Measurements from ENCODE around the gene SLC25A4. TPM values are rescaled to one million over a fixed set of nuclear protein-coding genes. Genes with fewer than 3 reads are reported as not detected.
A peak's percentile ranks its signal among the peaks of the same experiment; 100 is the strongest.

SLC25A4 gene
- total RNA-seq, 1 donor from 2014 or later: 25.4 TPM

DNA sequence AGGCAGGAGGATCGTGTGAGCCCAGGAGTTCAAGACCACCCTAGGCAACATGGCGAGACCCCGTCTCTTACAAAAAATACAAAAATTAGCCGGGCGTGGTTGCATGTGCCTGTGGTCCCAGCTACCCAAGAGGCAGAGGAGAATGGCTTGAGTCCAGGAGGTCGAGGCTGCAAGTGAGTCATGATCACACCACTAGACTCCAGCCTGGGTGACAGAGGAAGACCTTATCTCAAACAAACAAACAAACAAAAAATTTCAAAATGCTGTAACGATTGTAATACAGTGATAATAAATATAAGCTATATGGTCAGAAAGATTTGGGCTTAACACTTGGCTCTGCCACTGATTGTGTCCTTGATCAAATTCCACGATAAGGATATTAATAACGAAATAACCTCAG is 24.2 kb downstream of the SLC25A4 start:
- no peak overlapping the region for H3K4me3 Mint-ChIP-seq
- TF ChIP-seq, protein P1, sequence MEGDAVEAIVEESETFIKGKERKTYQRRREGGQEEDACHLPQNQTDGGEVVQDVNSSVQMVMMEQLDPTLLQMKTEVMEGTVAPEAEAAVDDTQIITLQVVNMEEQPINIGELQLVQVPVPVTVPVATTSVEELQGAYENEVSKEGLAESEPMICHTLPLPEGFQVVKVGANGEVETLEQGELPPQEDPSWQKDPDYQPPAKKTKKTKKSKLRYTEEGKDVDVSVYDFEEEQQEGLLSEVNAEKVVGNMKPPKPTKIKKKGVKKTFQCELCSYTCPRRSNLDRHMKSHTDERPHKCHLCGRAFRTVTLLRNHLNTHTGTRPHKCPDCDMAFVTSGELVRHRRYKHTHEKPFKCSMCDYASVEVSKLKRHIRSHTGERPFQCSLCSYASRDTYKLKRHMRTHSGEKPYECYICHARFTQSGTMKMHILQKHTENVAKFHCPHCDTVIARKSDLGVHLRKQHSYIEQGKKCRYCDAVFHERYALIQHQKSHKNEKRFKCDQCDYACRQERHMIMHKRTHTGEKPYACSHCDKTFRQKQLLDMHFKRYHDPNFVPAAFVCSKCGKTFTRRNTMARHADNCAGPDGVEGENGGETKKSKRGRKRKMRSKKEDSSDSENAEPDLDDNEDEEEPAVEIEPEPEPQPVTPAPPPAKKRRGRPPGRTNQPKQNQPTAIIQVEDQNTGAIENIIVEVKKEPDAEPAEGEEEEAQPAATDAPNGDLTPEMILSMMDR (IDR thresholded peaks at IDR 0.05; ENCODE audit: unreplicated experiment): no peak
- H3K9me3 Mint-ChIP-seq: peaks cover 9% of the 10 kb centered on the region
- peaks cover 33% of the 10 kb centered on the region for H3K36me3 Mint-ChIP-seq
- no peaks in the 10 kb centered on the region for H3K27me3 Mint-ChIP-seq (ENCODE audit: low read depth)
- DNase-seq (ENCODE audit: low spot score in 2 of 2, unreplicated experiment in 2 of 2): no peak
- H3K4me1 Mint-ChIP-seq: peaks cover 6% of the 10 kb centered on the region
- H3K27ac Mint-ChIP-seq: no peak overlapping the region

DNA sequence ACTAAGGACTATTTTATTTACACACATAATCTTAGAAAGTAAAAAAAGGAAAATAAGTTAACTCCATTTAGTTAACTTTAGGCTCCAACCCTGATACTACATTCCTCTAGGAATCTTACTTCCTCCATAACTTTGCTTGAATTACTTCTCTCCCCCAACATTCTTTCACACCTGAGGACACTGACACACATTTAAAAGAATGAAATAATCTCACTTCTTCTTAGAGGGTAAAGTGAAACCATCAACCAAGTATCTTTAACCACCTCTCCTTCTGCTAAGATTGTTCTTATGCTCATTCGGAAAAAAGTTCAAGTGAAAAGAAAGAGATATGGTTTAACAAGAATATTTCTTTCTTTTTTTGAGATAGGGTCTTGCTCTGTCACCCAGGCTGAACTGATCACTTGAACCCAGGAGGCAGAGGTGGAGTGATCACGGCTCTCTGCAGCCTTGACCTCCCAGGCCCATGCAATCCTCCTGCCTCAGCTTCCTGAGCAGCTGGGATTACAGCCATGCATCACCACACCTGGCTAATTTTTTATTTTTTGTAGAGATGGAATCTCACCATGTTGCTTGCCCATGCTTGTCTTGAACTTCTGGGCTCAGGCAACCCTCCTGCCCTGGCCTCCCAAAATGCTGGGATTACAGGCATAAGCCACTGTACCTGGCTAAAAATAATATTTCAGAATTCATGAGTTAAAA is 28.5 kb downstream of the SLC25A4 start:
- Mint-ChIP-seq H3K4me3 (no peak overlapping the region), H3K4me1 (peaks cover 3% of the 10 kb centered on the region), H3K9me3 (peaks cover 9% of the 10 kb centered on the region), H3K36me3 (peaks cover 33% of the 10 kb centered on the region), H3K27ac (no peak overlapping the region), H3K27me3 (ENCODE audit: low read depth) (no peaks in the 10 kb centered on the region)
- TF ChIP-seq, protein P1 (IDR thresholded peaks at IDR 0.05; ENCODE audit: unreplicated experiment): no peak
- no peak for DNase-seq (ENCODE audit: low spot score in 2 of 2, unreplicated experiment in 2 of 2)

DNA sequence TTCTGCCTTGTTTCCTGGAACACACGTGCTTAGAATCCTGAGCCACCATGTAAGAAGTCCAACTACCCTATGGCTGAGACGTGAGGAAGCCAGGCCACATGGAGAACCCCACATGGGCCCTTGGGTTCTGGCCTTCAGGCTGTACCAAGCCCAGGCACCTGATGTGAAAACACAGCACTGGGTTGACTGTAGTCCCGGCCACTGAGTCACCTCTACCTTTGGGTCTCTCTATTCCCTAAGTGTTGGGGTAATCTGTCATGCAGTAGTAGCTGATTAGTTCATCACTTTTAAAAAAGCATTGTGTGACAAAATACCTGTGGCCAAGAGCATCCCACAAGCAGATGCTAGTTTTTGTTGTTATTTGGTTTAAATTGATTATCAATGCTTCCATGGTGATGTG is 36.4 kb downstream of the SLC25A4 start:
- Mint-ChIP-seq H3K4me1 (peaks cover 2% of the 10 kb centered on the region), H3K9me3 (no peaks in the 10 kb centered on the region), H3K27me3 (ENCODE audit: low read depth) (no peaks in the 10 kb centered on the region), H3K27ac (no peak overlapping the region), H3K4me3 (no peak overlapping the region), H3K36me3 (peaks cover 4% of the 10 kb centered on the region)
- no peak for DNase-seq (ENCODE audit: low spot score in 2 of 2, unreplicated experiment in 2 of 2)
- TF ChIP-seq, protein P1 (IDR thresholded peaks at IDR 0.05; ENCODE audit: unreplicated experiment): no peak

DNA sequence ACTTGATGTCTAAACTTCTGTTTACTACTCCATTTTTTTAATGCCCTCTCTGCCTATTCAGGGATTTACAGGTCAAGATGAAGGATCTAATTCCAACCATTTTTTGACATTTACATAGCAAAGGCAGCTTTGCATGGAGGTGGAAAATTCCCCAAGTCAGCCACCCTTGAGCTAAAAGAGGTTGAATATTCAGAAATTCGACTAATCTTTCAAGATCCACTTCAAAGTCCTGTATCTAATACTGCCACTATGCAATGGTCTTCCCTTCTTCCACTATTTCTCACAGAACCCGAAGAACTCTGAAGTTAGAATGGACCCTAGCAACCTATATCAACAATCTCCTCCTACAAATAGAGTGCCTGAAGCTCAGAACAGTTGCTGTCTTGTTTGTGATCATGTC is 39.2 kb downstream of the SLC25A4 start:
- Mint-ChIP-seq H3K9me3 (no peaks in the 10 kb centered on the region), H3K36me3 (peaks cover 4% of the 10 kb centered on the region), H3K27ac (no peak overlapping the region), H3K27me3 (ENCODE audit: low read depth) (no peaks in the 10 kb centered on the region), H3K4me3 (no peak overlapping the region), H3K4me1 (peaks cover 5% of the 10 kb centered on the region)
- no peak for DNase-seq (ENCODE audit: low spot score in 2 of 2, unreplicated experiment in 2 of 2)
- TF ChIP-seq, protein P1 (IDR thresholded peaks at IDR 0.05; ENCODE audit: unreplicated experiment): no peak

DNA sequence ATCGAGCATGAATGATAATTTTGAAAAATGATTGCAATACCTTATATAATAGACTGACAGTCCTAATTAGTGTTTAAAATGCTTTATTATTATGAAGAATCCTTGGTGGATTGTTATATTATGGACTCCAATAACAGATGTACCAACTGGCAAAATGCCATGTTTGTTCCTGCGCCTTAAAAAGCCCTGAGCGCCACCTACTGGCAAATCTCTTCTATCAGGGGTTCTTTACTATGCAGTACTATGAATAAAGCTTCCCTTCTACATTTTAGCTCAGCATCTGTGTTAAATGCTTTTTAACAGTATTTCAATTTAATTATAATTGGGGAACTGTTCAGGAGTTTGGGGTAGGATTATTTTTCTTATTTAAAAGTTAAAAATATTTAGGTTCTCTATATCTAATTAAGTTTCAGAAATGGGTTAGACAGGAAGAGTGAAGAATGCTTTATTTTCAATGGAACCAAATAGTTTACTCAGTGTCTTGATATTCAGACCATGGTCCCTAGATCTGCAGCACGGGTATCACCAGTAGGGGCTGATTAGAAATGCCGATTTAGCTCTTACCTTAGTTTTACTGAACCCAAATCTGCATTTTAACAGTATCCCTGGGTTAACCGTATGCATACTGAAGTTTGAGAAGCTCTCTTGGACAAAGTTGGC is 40.7 kb downstream of the SLC25A4 start:
- no peaks in the 10 kb centered on the region for H3K27me3 Mint-ChIP-seq (ENCODE audit: low read depth)
- H3K4me3 Mint-ChIP-seq: no peak overlapping the region
- H3K9me3 Mint-ChIP-seq: no peaks in the 10 kb centered on the region
- TF ChIP-seq, protein P1 (IDR thresholded peaks at IDR 0.05; ENCODE audit: unreplicated experiment): peak; percentile 54
- peaks cover 5% of the 10 kb centered on the region for H3K4me1 Mint-ChIP-seq
- no peak overlapping the region for H3K27ac Mint-ChIP-seq
- peaks cover 7% of the 10 kb centered on the region for H3K36me3 Mint-ChIP-seq
- peak; percentile 41 to 76 for DNase-seq (ENCODE audit: low spot score in 2 of 2, unreplicated experiment in 2 of 2)
